GM19467 (cell line): ENCODE measurements around the gene C4orf50.
"Not testable (repeated sequence)": the region's sequence is repeated elsewhere in the genome, so short reads cannot be mapped to it uniquely, and the experiment has no call there.

ENCODE experiments used
- ATAC-seq: cut with Tn5 transposase; IDR thresholded peaks from one replicate; pipeline ENCODE4 v1.9.1; 2021; ENCODE audit warnings: mild to moderate bottlenecking, moderate library complexity; ENCODE audit not compliant: unreplicated experiment

Gene C4orf50

GRCh38 chr4:5952975-5953951 is 65.0 kb downstream of the C4orf50 start:
- no peak for ATAC-seq

DNA sequence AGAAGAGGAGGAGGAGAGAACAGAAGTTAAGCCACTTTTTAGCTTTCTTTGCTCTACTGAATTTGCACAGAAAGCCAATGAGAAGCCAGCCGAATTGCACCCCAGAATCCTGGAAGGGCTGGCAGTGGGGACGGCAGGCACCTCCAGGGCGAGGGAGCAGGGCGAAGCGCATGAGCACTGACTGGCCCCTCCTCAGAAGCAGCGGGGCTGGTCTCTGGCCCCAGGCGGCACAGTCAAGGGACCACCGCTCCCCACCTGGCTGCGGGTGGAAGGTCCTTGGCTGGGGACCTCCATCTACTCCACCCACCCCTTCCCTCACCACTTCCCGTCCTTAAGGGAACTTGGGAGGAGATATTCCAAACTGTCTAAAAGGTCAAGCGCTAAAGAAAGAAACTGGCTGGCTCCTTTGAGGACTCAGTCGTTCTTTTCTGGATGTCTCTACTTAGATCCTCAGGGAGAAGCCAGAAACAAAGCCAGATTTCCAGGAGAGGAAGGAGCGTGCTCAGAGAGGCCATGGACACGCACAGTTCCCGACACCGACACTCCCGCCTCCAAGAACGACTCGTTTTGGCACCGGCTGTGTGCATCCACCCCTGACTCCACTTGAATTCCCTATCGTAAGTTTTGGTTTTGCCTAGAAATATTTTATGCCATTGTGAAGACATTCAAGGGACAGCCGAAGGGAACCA is 65.8 kb downstream of the C4orf50 start:
- no peak for ATAC-seq

DNA sequence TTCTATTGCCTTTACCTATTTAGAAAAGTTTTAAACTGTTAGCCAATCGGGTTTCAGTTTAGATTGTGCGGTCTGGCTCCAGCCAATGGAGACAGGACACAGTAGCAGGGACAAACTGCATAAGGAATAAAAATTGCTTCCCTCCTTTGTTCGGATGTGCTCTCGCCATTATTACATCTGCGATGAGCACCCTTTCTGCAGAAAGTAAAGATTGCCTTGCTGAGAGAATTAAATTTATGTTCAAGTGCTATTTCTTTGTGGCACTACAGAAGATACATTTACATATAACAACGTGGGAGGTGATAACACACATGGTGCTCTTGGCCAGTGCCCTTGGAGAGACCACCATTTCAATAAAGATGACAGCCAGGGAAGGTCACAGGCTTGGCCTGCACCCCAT is 71.6 kb downstream of the C4orf50 start:
- not testable (repeated sequence) for ATAC-seq

DNA sequence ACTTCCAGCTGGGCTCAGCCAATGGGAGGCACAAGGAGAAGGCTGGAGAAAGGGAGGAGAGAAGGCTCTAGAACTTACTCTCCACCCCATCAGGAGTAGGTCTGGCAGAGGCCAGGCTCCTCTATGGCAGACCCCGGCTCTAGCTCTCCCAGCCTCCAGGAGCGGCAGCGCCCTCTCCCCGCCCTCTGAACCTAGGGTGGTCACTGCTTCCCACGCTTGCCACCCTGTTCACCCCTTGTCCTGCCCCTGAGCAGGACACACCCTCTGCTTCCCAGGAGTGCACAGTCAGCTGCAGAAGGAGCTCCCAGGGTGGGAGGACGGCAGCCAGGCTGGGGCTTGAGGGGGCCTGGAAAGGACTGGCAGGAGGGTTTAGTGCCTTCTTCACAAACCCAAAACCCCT is 72.3 kb downstream of the C4orf50 start:
- ATAC-seq: no peak

GRCh38 chr4:5945171-5945570 is 73.1 kb downstream of the C4orf50 start:
- no peak for ATAC-seq

DNA sequence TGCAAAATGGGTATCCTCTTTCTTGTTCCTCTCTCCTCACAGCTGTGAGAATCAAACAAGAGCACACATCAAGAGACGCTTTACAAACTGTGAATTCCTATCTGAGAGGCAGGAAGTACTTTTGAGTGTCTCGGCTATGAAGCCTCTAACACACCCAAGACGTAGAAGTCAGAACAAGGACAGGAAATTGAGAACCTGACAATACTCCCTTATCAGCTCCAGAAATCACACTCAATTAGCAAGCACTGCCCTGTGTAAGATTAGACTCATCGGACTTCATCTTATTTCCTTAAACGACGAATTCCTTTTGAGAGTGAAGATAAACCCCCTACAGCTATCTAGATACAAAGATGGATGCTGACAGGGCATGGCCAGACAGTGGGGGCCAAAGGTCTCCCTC is 74.7 kb downstream of the C4orf50 start:
- ATAC-seq: no peak

DNA sequence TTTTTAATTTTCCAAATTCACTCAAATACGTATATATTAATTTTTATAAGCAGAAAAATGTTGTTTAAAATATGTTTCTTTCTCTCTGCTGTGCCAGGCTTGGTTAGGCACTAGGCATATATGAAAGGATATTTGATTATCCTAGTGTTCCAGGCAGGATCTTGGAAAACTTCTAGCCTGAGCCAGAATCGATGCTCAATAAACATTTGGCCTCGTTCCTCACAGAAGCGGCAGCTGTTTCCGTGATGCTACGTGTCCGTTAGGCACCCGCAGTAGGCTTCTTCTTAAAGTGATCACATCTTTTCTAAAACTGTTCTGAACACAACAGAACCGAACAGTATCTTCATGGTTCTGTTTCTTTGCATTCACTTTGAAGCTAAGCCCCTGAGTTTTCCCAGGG is 75.3 kb downstream of the C4orf50 start:
- ATAC-seq: no peak

GRCh38 chr4:5941601-5942000 is 76.6 kb downstream of the C4orf50 start:
- ATAC-seq: no peak

DNA sequence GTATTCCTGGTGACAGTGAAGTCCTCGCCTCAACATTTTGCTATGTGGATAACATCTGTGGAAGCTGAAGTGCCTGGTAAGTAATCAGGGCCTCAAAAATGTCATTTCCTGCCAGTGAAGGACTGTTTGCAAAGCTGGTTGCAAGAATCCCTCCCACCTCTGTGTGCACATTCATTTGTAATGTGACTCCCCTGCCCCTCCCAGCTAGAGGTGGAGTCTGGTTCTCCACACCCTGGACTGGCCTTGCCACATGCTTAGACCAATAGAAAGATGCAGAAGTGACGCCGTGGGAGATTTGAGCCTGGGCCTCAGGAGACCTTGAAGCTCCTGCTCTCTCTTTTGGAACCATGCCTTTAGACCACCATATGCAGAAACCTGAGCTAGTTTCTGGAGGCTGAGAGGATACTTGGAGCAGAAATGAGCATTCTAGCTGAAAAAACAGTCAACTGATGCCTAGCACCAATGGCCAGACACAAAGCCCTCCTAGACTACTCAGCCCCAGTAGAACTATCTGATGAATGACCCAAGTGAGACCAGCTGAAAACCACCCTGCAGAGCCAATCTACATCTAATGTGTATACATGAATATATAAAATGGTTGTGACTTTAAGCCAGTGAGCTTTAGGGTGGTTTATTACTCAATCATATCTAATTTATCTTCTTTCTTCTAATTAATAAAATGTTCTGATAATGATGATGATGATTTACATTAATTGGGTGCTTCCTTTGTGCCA is 77.6 kb downstream of the C4orf50 start:
- ATAC-seq: no peak

DNA sequence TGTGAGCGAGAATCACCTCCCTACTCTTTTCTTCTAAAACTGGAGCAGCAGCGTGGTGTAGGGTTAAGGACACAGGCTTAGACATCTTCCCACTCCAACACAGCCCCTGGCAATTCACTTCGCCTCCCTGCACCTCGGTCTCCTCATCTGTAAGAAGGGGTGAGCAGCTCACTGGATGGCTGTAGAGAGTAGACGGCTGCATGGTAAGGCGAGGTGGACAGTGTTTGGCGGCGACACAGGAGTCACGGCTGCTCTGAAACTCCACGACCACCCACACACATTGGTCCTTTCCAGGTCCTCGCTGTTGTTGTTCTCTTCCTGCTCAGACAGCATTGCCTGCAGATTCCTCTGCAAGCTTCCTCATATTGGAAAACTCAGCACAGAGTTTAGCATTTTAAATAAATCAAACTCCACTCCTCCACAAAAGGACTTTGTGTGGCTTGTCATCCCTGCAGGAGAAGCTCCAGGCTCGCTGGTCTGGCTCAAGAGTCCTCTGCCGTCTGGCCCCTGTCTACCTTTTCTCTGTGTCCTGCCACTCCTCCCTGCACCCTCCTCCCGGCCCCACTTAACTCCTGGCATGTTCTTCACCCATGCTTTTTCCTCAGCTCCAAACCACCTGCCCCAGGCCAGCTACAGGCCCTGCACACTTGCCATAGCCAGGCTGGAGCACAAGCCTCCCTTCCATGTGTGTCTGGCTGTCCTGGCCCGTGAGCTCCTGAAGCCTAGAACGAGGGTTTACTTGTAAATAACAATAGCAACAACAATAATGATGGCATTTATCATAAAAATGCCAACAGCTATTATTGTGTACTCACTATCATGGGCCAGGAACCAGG is 84.0 kb downstream of the C4orf50 start:
- ATAC-seq: no peak

- ATAC-seq: no peak
Observed at GRCh38 chr4:5933116-5933515, 85.1 kb downstream of the C4orf50 start.

DNA sequence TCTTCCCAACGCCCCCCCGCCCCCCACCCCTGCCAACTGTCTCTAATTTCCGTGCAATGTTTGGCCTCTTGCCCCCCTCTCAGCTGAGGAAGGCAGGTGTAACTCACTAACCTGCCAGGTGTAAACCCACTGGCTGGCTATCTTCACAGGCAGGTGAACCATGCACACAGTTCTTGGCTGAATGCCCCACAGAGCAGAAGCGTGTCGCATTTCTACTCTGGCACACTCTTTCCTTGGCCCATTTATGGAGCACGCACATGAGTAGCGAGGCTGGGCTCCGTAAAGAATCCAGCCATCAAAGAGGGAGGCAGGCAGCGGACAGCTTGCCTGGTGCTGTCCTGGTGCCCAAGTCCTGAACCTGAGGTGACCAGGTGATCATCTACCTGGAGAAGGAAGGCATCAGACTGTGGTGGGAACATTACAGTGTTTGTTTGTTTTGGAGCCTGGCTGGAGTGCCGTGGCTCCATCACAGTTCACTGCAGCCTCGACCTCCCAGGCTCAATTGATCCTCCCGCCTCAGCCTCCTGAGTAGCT is 86.1 kb downstream of the C4orf50 start:
- ATAC-seq: no peak

DNA sequence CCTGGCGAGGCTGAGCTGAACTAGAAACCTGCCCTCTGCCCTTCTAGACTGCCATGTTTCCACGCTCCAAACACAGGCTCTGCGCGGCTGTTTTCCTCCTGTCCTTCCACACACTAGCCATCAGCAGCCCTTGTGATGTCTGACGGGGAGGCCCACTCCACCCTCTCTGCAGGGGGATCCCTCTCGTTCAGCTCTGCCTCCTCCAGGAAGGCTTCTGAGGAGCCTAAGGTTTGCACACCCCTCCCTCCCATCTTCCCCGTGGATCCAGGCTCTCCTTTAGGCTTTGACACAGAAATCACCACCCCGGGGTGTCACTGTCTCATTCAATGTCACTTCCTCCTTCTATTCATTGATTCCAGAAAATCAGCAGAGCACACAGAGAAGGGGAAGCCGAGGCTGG is 86.7 kb downstream of the C4orf50 start:
- no peak for ATAC-seq

DNA sequence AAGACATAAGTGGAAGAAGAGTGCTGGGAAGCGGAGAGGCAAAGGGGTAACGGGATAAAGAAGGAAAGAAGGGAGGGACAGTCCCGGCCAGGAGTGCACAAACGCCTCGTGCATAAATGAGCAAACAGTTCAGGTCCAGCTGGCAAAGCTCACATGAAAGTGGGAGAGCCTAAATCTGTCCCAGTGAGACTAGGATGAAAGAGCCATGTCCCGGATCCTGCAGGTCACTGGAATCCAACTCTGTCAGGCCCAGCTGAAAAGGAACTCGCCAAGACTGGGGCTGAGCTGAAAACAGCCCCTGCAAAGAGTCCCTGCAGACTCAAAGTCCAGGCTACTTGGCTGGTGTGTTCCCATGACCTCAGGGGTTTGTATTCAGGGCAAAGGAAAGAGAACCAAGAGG is 87.4 kb downstream of the C4orf50 start:
- no peak for ATAC-seq

- ATAC-seq: no peak
Observed at GRCh38 chr4:5930456-5930855, 87.8 kb downstream of the C4orf50 start.

DNA sequence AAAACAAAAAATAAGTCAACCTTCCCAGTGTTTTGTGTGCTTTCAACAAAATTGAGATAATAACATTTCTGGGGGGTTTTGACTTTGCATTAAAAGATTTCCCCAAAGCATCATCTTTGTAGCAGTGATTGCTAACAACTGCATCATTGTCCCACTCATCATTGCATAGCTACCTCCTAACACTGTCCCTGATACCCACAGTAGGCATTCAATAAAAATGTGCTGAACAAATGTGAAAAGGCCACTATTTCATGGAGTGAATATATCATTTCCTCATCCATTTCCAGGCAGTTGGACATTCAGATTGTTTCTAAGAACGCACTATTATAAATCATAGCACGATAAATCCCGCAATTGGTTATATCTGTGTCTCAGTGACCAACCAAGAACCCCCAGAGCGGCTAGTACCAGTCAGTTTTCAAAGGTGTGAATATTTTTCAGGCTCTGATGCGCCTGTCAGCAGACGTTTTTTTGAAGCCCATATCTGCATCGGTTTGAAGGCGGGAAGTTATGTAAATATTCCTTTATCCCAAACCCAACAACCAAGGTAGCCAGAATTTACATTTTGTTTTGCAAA is 89.3 kb downstream of the C4orf50 start:
- ATAC-seq: no peak

DNA sequence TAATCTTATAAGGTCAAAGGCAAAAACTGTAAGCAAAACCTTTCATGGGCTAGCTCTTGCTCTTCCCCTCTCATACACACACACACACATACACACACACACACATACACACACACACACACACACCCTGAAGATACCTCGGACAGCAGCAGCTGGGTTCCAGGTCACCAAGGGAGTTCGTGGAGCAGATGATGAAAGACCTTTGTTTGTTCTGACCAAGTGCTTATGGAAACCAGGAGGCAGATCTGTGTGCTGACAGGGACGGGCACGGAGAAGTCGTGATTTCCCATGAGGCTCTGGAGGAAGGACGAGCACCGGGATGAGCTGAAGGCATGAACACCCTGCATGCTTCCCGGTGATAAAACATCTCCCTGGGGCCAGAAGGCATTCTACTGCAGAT is 90.0 kb downstream of the C4orf50 start:
- ATAC-seq: no peak

- no peak for ATAC-seq
Observed at GRCh38 chr4:5927747-5928146, 90.5 kb downstream of the C4orf50 start.

- no peak for ATAC-seq
Observed at GRCh38 chr4:5927116-5927515, 91.1 kb downstream of the C4orf50 start.

DNA sequence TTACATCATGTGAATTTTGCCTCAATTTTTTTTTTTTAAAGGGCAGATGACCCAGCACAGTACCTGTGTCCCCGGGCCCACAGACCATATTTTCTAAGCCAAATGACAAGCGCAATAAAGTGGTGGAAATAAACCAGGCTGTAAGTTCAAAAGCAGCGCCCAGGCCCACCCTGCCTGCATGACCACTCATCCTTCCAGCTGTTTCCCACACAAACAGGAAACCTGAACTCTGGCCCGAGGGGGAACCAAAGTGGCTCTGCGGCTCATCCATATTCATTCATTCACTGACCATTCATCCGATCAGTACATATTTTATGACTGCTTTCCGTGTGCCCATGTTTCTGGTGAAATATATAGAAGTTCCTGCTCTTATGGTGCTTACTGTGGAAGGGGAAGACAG is 91.6 kb downstream of the C4orf50 start:
- ATAC-seq: no peak
